ENCODE results near the gene FAM168A.
"Not testable (repeated sequence)": the region's sequence is repeated elsewhere in the genome, so short reads cannot be mapped to it uniquely, and the experiment has no call there.

Gene FAM168A

GRCh38 chr11:73446766-73447165 is 151.1 kb downstream of the FAM168A start:
- H3K4me1 ChIP-seq (ENCODE audit: insufficient read depth, insufficient read length): no peaks in the 10 kb centered on the region

GRCh38 chr11:73445980-73446379 is 151.9 kb downstream of the FAM168A start:
- no peak overlapping the region for H3K4me3 ChIP-seq (ENCODE audit: insufficient read length, low read depth)
- H3K27me3 ChIP-seq (ENCODE audit: insufficient read depth, insufficient read length): no peaks in the 10 kb centered on the region
- no peaks in the 10 kb centered on the region for H3K4me1 ChIP-seq (ENCODE audit: insufficient read depth, insufficient read length)
- no peak for DNase-seq (ENCODE audit: low read depth, low spot score)
- TF ChIP-seq YY1 (IDR thresholded peaks at IDR 0.05; ENCODE audit: insufficient read depth, insufficient read length): no peak
- no peak for TF ChIP-seq SUZ12 (IDR thresholded peaks at IDR 0.05; ENCODE audit: extremely low read depth, insufficient read depth, insufficient read length)
- no peak for TF ChIP-seq ZNF274 (IDR thresholded peaks at IDR 0.05; ENCODE audit: low read depth, low read length)
- H3K9ac ChIP-seq (ENCODE audit: insufficient read length, low read depth): no peak overlapping the region
- no peaks in the 10 kb centered on the region for H3K36me3 ChIP-seq (ENCODE audit: insufficient read depth, insufficient read length, low read length)
- H3K9me3 ChIP-seq (ENCODE audit: insufficient read depth, low read length): no peaks in the 10 kb centered on the region

More at GRCh38 chr11:73446766-73447165, 151.1 kb downstream of the FAM168A start:
- H3K27me3 ChIP-seq (ENCODE audit: insufficient read depth, insufficient read length): no peaks in the 10 kb centered on the region
- H3K9ac ChIP-seq (ENCODE audit: insufficient read length, low read depth): no peak overlapping the region
- no peaks in the 10 kb centered on the region for H3K9me3 ChIP-seq (ENCODE audit: insufficient read depth, low read length)
- H3K36me3 ChIP-seq (ENCODE audit: insufficient read depth, insufficient read length, low read length): no peaks in the 10 kb centered on the region
- no peak for DNase-seq (ENCODE audit: low read depth, low spot score)
- H3K4me3 ChIP-seq (ENCODE audit: insufficient read length, low read depth): no peak overlapping the region
- TF ChIP-seq YY1 (IDR thresholded peaks at IDR 0.05; ENCODE audit: insufficient read depth, insufficient read length): no peak
- no peak for TF ChIP-seq ZNF274 (IDR thresholded peaks at IDR 0.05; ENCODE audit: low read depth, low read length)
- no peak for TF ChIP-seq SUZ12 (IDR thresholded peaks at IDR 0.05; ENCODE audit: extremely low read depth, insufficient read depth, insufficient read length)

- TF ChIP-seq YY1 (IDR thresholded peaks at IDR 0.05; ENCODE audit: insufficient read depth, insufficient read length): no peak
- TF ChIP-seq ZNF274 (IDR thresholded peaks at IDR 0.05; ENCODE audit: low read depth, low read length): no peak
- H3K4me1 ChIP-seq (ENCODE audit: insufficient read depth, insufficient read length): no peaks in the 10 kb centered on the region
- H3K9ac ChIP-seq (ENCODE audit: insufficient read length, low read depth): no peak overlapping the region
- no peak for DNase-seq (ENCODE audit: low read depth, low spot score)
- H3K27me3 ChIP-seq (ENCODE audit: insufficient read depth, insufficient read length): no peaks in the 10 kb centered on the region
- no peaks in the 10 kb centered on the region for H3K9me3 ChIP-seq (ENCODE audit: insufficient read depth, low read length)
- no peaks in the 10 kb centered on the region for H3K36me3 ChIP-seq (ENCODE audit: insufficient read depth, insufficient read length, low read length)
- no peak overlapping the region for H3K4me3 ChIP-seq (ENCODE audit: insufficient read length, low read depth)
Measured at GRCh38 chr11:73439002-73439843, 158.7 kb downstream of the FAM168A start.

DNA sequence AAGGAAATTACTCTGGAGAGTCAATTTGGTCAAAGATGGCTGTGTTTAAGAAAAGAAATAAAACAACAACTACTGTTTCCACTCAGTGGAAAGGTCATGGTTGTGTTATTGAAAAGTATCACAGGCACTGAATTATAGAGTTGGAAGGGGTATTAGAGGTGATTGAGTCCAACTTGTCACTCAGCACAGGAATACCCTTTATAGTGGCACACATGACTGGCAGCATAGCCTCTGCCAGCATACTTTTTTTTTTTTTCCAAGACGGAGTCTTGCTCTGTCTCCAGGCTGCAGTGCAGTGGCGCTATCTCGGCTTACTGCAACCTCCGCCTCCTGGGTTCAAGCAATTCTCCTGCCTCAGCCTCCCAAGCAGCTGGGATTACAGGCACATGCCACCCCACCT is 161.1 kb downstream of the FAM168A start:
- H3K4me3 ChIP-seq (ENCODE audit: insufficient read length, low read depth); DNase-seq (ENCODE audit: low read depth, low spot score); H3K9ac ChIP-seq (ENCODE audit: insufficient read length, low read depth); H3K27me3 ChIP-seq (ENCODE audit: insufficient read depth, insufficient read length); H3K36me3 ChIP-seq (ENCODE audit: insufficient read depth, insufficient read length, low read length); H3K4me1 ChIP-seq (ENCODE audit: insufficient read depth, insufficient read length); H3K9me3 ChIP-seq (ENCODE audit: insufficient read depth, low read length): not testable (repeated sequence)

DNA sequence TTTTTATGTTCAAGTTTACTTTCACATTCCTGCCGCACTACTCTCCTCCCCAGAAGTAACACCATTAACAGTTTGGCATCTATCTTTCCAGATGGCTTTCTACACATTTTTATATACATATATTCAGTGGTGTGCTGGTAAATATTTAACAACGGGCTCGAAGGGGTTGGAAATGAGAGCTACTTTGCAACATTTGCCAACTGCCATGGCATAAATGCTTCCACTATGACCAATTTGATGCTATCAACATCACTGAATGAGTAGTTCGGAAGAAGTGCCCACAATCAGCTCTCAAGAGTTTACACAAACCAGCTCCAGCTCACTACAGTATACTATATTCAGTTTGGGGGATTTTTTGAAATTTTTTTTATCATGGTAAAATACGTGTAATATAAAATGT is 166.5 kb downstream of the FAM168A start:
- Histone ChIP-seq H3K27me3 (ENCODE audit: insufficient read depth, insufficient read length) (no peaks in the 10 kb centered on the region), H3K36me3 (ENCODE audit: insufficient read depth, insufficient read length, low read length) (no peaks in the 10 kb centered on the region), H3K4me3 (ENCODE audit: insufficient read length, low read depth) (no peak overlapping the region), H3K9me3 (ENCODE audit: insufficient read depth, low read length) (no peaks in the 10 kb centered on the region), H3K4me1 (ENCODE audit: insufficient read depth, insufficient read length) (no peaks in the 10 kb centered on the region), H3K9ac (ENCODE audit: insufficient read length, low read depth) (no peak overlapping the region)
- TF ChIP-seq SUZ12 (IDR thresholded peaks at IDR 0.05; ENCODE audit: extremely low read depth, insufficient read depth, insufficient read length) (no peak), ZNF274 (IDR thresholded peaks at IDR 0.05; ENCODE audit: low read depth, low read length) (no peak), YY1 (IDR thresholded peaks at IDR 0.05; ENCODE audit: insufficient read depth, insufficient read length) (no peak)
- DNase-seq (ENCODE audit: low read depth, low spot score): no peak

GRCh38 chr11:73430326-73430725 is 167.6 kb downstream of the FAM168A start:
- Histone ChIP-seq H3K36me3 (ENCODE audit: insufficient read depth, insufficient read length, low read length) (no peaks in the 10 kb centered on the region), H3K4me1 (ENCODE audit: insufficient read depth, insufficient read length) (no peaks in the 10 kb centered on the region), H3K9me3 (ENCODE audit: insufficient read depth, low read length) (no peaks in the 10 kb centered on the region), H3K27me3 (ENCODE audit: insufficient read depth, insufficient read length) (no peaks in the 10 kb centered on the region), H3K9ac (ENCODE audit: insufficient read length, low read depth) (no peak overlapping the region), H3K4me3 (ENCODE audit: insufficient read length, low read depth) (no peak overlapping the region)
- TF ChIP-seq ZNF274 (IDR thresholded peaks at IDR 0.05; ENCODE audit: low read depth, low read length) (no peak), YY1 (IDR thresholded peaks at IDR 0.05; ENCODE audit: insufficient read depth, insufficient read length) (no peak), SUZ12 (IDR thresholded peaks at IDR 0.05; ENCODE audit: extremely low read depth, insufficient read depth, insufficient read length) (no peak)
- DNase-seq (ENCODE audit: low read depth, low spot score): no peak

GRCh38 chr11:73429121-73429750 is 168.7 kb downstream of the FAM168A start:
- no peaks in the 10 kb centered on the region for H3K4me1 ChIP-seq (ENCODE audit: insufficient read depth, insufficient read length)
- no peak for DNase-seq (ENCODE audit: low read depth, low spot score)
- H3K4me3 ChIP-seq (ENCODE audit: insufficient read length, low read depth): no peak overlapping the region
- H3K9me3 ChIP-seq (ENCODE audit: insufficient read depth, low read length): no peaks in the 10 kb centered on the region
- H3K27me3 ChIP-seq (ENCODE audit: insufficient read depth, insufficient read length): no peaks in the 10 kb centered on the region
- TF ChIP-seq YY1 (IDR thresholded peaks at IDR 0.05; ENCODE audit: insufficient read depth, insufficient read length): no peak
- H3K36me3 ChIP-seq (ENCODE audit: insufficient read depth, insufficient read length, low read length): no peaks in the 10 kb centered on the region
- no peak overlapping the region for H3K9ac ChIP-seq (ENCODE audit: insufficient read length, low read depth)
